Measurements from ENCODE around the gene IL10RB. TPM values are rescaled to one million over a fixed set of nuclear protein-coding genes. Genes with fewer than 3 reads are reported as not detected.

The IL10RB gene
- total and polyA plus RNA-seq, 2 of the 13 experiments (the other 11 are each of a cell fraction or from before 2014, with no cell fraction given) = 17.4 to 18.2 TPM

DNA sequence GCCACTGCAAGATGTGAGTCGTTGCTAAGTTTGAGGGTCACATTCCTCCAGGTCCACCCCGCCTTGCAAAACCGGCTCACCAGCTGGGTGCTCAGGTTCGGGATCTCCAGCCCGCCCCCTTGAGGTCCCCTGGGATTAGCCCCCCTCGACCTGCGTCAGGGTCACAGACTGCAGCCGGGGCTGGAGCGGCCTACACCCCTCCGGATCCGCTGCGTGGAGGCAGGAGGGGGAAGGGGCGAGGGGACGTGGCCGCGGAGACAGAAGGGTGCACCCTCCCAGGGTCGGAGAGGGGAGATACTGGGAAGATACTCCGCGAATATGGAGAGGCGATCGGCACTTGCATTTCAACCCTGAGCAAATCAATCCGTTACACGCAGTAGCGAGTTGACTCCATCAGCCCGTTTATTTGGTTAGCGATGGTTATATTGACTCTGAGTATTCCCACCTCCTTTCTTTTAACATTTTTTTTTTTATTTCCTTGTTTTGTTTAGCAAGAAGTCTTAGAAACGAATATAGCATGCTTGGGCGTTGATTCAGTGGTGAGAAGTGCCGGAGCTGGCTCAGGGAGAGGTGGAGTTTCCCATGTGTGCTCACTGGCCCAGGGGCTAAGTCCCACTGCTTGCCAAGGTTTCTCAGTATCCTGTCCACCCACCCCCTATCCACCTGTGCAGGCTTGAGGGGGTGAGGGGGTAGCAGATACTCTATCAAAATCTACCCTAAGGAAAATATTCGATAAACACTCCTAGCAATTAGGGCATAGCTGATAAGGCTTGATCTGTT lies 35.4 kb upstream of the IL10RB start (continued):
- TF ChIP-seq, protein P1, sequence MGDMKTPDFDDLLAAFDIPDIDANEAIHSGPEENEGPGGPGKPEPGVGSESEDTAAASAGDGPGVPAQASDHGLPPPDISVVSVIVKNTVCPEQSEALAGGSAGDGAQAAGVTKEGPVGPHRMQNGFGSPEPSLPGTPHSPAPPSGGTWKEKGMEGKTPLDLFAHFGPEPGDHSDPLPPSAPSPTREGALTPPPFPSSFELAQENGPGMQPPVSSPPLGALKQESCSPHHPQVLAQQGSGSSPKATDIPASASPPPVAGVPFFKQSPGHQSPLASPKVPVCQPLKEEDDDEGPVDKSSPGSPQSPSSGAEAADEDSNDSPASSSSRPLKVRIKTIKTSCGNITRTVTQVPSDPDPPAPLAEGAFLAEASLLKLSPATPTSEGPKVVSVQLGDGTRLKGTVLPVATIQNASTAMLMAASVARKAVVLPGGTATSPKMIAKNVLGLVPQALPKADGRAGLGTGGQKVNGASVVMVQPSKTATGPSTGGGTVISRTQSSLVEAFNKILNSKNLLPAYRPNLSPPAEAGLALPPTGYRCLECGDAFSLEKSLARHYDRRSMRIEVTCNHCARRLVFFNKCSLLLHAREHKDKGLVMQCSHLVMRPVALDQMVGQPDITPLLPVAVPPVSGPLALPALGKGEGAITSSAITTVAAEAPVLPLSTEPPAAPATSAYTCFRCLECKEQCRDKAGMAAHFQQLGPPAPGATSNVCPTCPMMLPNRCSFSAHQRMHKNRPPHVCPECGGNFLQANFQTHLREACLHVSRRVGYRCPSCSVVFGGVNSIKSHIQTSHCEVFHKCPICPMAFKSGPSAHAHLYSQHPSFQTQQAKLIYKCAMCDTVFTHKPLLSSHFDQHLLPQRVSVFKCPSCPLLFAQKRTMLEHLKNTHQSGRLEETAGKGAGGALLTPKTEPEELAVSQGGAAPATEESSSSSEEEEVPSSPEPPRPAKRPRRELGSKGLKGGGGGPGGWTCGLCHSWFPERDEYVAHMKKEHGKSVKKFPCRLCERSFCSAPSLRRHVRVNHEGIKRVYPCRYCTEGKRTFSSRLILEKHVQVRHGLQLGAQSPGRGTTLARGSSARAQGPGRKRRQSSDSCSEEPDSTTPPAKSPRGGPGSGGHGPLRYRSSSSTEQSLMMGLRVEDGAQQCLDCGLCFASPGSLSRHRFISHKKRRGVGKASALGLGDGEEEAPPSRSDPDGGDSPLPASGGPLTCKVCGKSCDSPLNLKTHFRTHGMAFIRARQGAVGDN (CRISPR knock-in tag; IDR thresholded peaks at IDR 0.05) = peak; percentile 79
- TF ChIP-seq NFE2 (CRISPR knock-in tag; IDR thresholded peaks at IDR 0.05) (no peak), SKI (IDR thresholded peaks at IDR 0.05; ENCODE audit: partially characterized antibody) (no peak), MAX (IDR thresholded peaks at IDR 0.05) (no peak; the same call in 1 of the 2 replicates), DPF2 (CRISPR knock-in tag; IDR thresholded peaks at IDR 0.05; ENCODE audit: borderline replicate concordance, low read depth) (no peak), ZBTB25 (CRISPR knock-in tag; IDR thresholded peaks at IDR 0.05) (no peak), ZNF180 (CRISPR knock-in tag; IDR thresholded peaks at IDR 0.05; ENCODE audit: borderline replicate concordance, low read depth) (no peak), THAP9 (CRISPR knock-in tag; IDR thresholded peaks at IDR 0.05; ENCODE audit: borderline replicate concordance) (peak; percentile 20; the same call in 1 of the 2 replicates), PHB2 (IDR thresholded peaks at IDR 0.05; ENCODE audit: partially characterized antibody) (no peak), ZNF614 (CRISPR knock-in tag; IDR thresholded peaks at IDR 0.05; ENCODE audit: borderline replicate concordance) (no peak), ZSCAN29 (CRISPR knock-in tag; conservative IDR thresholded peaks at IDR 0.05) (peak; percentile 47; the same call in 1 of the 2 replicates), ZFY (CRISPR knock-in tag; IDR thresholded peaks at IDR 0.05) (peak; percentile 56; the same call in 1 of the 2 replicates)
- TF ChIP-seq, protein P2, sequence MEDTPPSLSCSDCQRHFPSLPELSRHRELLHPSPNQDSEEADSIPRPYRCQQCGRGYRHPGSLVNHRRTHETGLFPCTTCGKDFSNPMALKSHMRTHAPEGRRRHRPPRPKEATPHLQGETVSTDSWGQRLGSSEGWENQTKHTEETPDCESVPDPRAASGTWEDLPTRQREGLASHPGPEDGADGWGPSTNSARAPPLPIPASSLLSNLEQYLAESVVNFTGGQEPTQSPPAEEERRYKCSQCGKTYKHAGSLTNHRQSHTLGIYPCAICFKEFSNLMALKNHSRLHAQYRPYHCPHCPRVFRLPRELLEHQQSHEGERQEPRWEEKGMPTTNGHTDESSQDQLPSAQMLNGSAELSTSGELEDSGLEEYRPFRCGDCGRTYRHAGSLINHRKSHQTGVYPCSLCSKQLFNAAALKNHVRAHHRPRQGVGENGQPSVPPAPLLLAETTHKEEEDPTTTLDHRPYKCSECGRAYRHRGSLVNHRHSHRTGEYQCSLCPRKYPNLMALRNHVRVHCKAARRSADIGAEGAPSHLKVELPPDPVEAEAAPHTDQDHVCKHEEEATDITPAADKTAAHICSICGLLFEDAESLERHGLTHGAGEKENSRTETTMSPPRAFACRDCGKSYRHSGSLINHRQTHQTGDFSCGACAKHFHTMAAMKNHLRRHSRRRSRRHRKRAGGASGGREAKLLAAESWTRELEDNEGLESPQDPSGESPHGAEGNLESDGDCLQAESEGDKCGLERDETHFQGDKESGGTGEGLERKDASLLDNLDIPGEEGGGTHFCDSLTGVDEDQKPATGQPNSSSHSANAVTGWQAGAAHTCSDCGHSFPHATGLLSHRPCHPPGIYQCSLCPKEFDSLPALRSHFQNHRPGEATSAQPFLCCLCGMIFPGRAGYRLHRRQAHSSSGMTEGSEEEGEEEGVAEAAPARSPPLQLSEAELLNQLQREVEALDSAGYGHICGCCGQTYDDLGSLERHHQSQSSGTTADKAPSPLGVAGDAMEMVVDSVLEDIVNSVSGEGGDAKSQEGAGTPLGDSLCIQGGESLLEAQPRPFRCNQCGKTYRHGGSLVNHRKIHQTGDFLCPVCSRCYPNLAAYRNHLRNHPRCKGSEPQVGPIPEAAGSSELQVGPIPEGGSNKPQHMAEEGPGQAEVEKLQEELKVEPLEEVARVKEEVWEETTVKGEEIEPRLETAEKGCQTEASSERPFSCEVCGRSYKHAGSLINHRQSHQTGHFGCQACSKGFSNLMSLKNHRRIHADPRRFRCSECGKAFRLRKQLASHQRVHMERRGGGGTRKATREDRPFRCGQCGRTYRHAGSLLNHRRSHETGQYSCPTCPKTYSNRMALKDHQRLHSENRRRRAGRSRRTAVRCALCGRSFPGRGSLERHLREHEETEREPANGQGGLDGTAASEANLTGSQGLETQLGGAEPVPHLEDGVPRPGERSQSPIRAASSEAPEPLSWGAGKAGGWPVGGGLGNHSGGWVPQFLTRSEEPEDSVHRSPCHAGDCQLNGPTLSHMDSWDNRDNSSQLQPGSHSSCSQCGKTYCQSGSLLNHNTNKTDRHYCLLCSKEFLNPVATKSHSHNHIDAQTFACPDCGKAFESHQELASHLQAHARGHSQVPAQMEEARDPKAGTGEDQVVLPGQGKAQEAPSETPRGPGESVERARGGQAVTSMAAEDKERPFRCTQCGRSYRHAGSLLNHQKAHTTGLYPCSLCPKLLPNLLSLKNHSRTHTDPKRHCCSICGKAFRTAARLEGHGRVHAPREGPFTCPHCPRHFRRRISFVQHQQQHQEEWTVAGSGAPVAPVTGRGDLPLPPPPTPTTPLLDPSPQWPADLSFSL (CRISPR knock-in tag; IDR thresholded peaks at IDR 0.05) = no peak
